Liver (tissue), 9 donors: ENCODE data around the gene CCDC88C. TPM values are rescaled to one million over a fixed set of nuclear protein-coding genes. Genes with fewer than 3 reads are reported as not detected.

ENCODE experiments used
- DNase-seq: peaks from one replicate; pipeline ENCODE4 v3.0.0-alpha.2; 2017; ENCODE audit warnings: low spot score
- H3K27ac ChIP-seq, 2 donors: one replicate each; pipeline ENCODE4 v1.7.0; 2013; ENCODE audit warnings: inconsistent platforms in 2 of 2, low read length in 2 of 2, control low read depth in 1 of 2, low read depth in 1 of 2, mild to moderate bottlenecking in 1 of 2
- H3K27me3 ChIP-seq, 4 donors: one replicate each; pipeline versions ENCODE4 v1.6.1 to v1.7.0; 2013; ENCODE audit warnings: low read length in 3 of 4, inconsistent platforms in 1 of 4, mild to moderate bottlenecking in 1 of 4, moderate library complexity in 1 of 4; ENCODE audit not compliant: control insufficient read depth in 4 of 4, insufficient read depth in 4 of 4
- H3K36me3 ChIP-seq, 4 donors: one replicate each; pipeline versions ENCODE4 v1.6.1 to v1.7.0; 2013; ENCODE audit warnings: low read length in 3 of 4, mild to moderate bottlenecking in 3 of 4, low read depth in 1 of 4, moderate library complexity in 1 of 4; ENCODE audit not compliant: control insufficient read depth in 4 of 4, insufficient read depth in 3 of 4
- H3K4me1 ChIP-seq, 4 donors: one replicate each; pipeline versions ENCODE4 v1.6.1 to v1.7.0; 2013; ENCODE audit warnings: low read length in 3 of 4, mild to moderate bottlenecking in 3 of 4, moderate library complexity in 1 of 4; ENCODE audit not compliant: control insufficient read depth in 4 of 4, insufficient read depth in 4 of 4
- H3K4me3 ChIP-seq, 3 donors: one replicate each; pipeline versions ENCODE4 v1.6.1 to v1.7.0; 2013; ENCODE audit warnings: low read length in 3 of 3, control low read depth in 1 of 3, low read depth in 1 of 3, mild to moderate bottlenecking in 1 of 3
- H3K9ac ChIP-seq, 2 donors: one replicate each; pipeline ENCODE4 v1.7.0; 2013; ENCODE audit warnings: low read length in 2 of 2, mild to moderate bottlenecking in 2 of 2, moderate library complexity in 2 of 2, control low read depth in 1 of 2, low read depth in 1 of 2
- H3K9me3 ChIP-seq, 4 donors: one replicate each; pipeline versions ENCODE4 v1.6.1 to v1.7.0; 2013; ENCODE audit warnings: low read length in 3 of 4; ENCODE audit not compliant: control insufficient read depth in 4 of 4
- EGR1 ChIP-seq, 2 donors: IDR thresholded peaks; 2 replicates each; pipeline ENCODE4 v1.6.1; 2016 to 2018; ENCODE audit warnings: antibody characterized with exemption in 2 of 2, low read depth in 2 of 2
- FOXA1 ChIP-seq: IDR thresholded peaks from 2 replicates; pipeline ENCODE4 v1.6.1; 2016; ENCODE audit warnings: antibody characterized with exemption
- FOXA2 ChIP-seq: IDR thresholded peaks from 2 replicates; pipeline ENCODE4 v1.6.1; 2016; ENCODE audit warnings: antibody characterized with exemption
- GABPA ChIP-seq, 2 donors: IDR thresholded peaks in 1 of 2; conservative IDR thresholded peaks in 1 of 2; 2 replicates each; pipeline ENCODE4 v1.6.1; 2016; ENCODE audit warnings: antibody characterized with exemption in 2 of 2, mild to moderate bottlenecking in 1 of 2, moderate library complexity in 1 of 2
- HNF4A ChIP-seq, 2 donors: conservative IDR thresholded peaks; 2 replicates each; pipeline ENCODE4 v1.6.1; 2016; ENCODE audit warnings: antibody characterized with exemption in 2 of 2, mild to moderate bottlenecking in 2 of 2
- HNF4G ChIP-seq: IDR thresholded peaks from 2 replicates; pipeline ENCODE4 v1.6.1; 2016; ENCODE audit warnings: antibody characterized with exemption
- JUND ChIP-seq, 2 donors: IDR thresholded peaks; 2 replicates each; pipeline ENCODE4 v1.6.1; 2016; ENCODE audit warnings: antibody characterized with exemption in 2 of 2
- NR2F2 ChIP-seq: IDR thresholded peaks from 2 replicates; pipeline ENCODE4 v1.6.1; 2016; ENCODE audit warnings: antibody characterized with exemption
- RAD21 ChIP-seq, 2 donors: IDR thresholded peaks; 2 replicates each; pipeline ENCODE4 v1.6.1; 2016; ENCODE audit warnings: antibody characterized with exemption in 2 of 2, mild to moderate bottlenecking in 2 of 2
- RXRA ChIP-seq, 2 donors: IDR thresholded peaks; 2 replicates each; pipeline ENCODE4 v1.6.1; 2017 to 2018; ENCODE audit warnings: antibody characterized with exemption in 2 of 2, mild to moderate bottlenecking in 1 of 2
- SP1 ChIP-seq: IDR thresholded peaks from 2 replicates; pipeline ENCODE4 v1.6.1; 2018; ENCODE audit warnings: antibody characterized with exemption, mild to moderate bottlenecking
- TAF1 ChIP-seq: conservative IDR thresholded peaks from 2 replicates; pipeline ENCODE4 v1.6.1; 2016; ENCODE audit warnings: antibody characterized with exemption, mild to moderate bottlenecking
- YY1 ChIP-seq: IDR thresholded peaks from 2 replicates; pipeline ENCODE4 v1.6.1; 2016; ENCODE audit warnings: antibody characterized with exemption, mild to moderate bottlenecking
- WGBS: extraction: QIAGEN DNeasy Blood & Tissue Kit; methylation state at CpG from one replicate; pipeline ENCODE4 v1.1.7; 2013; 5-methylcytosine and 5-hydroxymethylcytosine counted together
- polyA plus RNA-seq, 2 donors: library from polyadenylated mRNA; stranded (reverse) in 1 of 2; unstranded in 1 of 2; fragments of 200-250 nt in 1 of 2; fragments of >200 nt in 1 of 2; fragmentation: Nextera tagmentation in 1 of 2; extraction: Ambion mirVana in 1 of 2; gene quantifications; one replicate each; pipeline versions ENCODE4 v1.2.1 to v1.2.3, GENCODE V29; 2013 to 2015
- total RNA-seq, 2 donors: library from RNA; depleted of rRNA; stranded (reverse); fragments of >200 nt; gene quantifications; one replicate each; pipeline ENCODE4 v1.2.3, GENCODE V29; 2014
- TF ChIP-seq, protein P1 (sequence below): IDR thresholded peaks from 2 replicates; pipeline ENCODE4 v1.6.1; 2016; ENCODE audit warnings: antibody characterized with exemption, mild to moderate bottlenecking
- TF ChIP-seq, protein P2 (sequence below): IDR thresholded peaks from 2 replicates; pipeline ENCODE4 v1.6.1; 2016; ENCODE audit warnings: antibody characterized with exemption
- TF ChIP-seq, protein P3 (sequence below): IDR thresholded peaks from 2 replicates; pipeline ENCODE4 v1.6.1; 2016; ENCODE audit warnings: antibody characterized with exemption
- TF ChIP-seq, protein P4 (sequence below): IDR thresholded peaks from 2 replicates; pipeline ENCODE4 v1.6.1; 2016; ENCODE audit warnings: antibody characterized with exemption
- TF ChIP-seq, protein P5 (sequence below): fragments of 150-350 bp; IDR thresholded peaks from 2 replicates; pipeline ENCODE4 v1.5.1; 2017; ENCODE audit warnings: improper control_type of control experiment, low read depth, low read length; ENCODE audit not compliant: missing input control
- donor health status: healthy.
- donor health status: healthy.
- donor health status: healthy.
- donor health status: healthy.
- donor health status: healthy.

The CCDC88C gene
- total and polyA plus RNA-seq, 4 donors = 1.3 to 10.8 (median 4.0) TPM

DNA sequence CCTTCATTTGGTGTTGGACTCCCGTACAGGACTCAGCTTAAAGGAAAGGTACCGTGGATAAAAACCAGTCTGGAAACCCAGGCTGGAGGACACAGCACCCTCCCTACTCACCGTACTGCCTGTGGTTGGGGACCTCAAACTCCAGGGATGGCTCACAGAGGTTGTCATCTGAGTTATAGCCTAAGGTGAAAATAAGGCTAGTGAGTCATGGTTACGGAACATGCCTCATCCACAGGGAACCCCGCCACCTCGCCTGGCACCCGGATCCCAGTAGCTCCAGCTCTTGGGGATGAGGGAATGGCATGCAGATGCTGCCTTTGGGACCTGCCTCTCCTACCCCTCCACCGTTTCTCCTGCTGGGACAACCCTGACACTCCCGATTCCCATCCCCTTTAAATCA is 136.3 kb downstream of the CCDC88C start:
- Histone ChIP-seq H3K4me3 (no peak overlapping the region), H3K9me3 (no peaks in the 10 kb centered on the region), H3K36me3 (peaks cover 2 to 42% (median 11%) of the 10 kb centered on the region in 4 donors), H3K27me3 (no peaks in the 10 kb centered on the region), H3K9ac (no peak overlapping the region), H3K4me1 (peaks cover 0 to 3% (median 0%) of the 10 kb centered on the region in 4 donors), H3K27ac (no peak overlapping the region)
- 96% methylated on average over 9 of the region's 9 CpGs for WGBS
- no peak for DNase-seq
- TF ChIP-seq, protein P1, sequence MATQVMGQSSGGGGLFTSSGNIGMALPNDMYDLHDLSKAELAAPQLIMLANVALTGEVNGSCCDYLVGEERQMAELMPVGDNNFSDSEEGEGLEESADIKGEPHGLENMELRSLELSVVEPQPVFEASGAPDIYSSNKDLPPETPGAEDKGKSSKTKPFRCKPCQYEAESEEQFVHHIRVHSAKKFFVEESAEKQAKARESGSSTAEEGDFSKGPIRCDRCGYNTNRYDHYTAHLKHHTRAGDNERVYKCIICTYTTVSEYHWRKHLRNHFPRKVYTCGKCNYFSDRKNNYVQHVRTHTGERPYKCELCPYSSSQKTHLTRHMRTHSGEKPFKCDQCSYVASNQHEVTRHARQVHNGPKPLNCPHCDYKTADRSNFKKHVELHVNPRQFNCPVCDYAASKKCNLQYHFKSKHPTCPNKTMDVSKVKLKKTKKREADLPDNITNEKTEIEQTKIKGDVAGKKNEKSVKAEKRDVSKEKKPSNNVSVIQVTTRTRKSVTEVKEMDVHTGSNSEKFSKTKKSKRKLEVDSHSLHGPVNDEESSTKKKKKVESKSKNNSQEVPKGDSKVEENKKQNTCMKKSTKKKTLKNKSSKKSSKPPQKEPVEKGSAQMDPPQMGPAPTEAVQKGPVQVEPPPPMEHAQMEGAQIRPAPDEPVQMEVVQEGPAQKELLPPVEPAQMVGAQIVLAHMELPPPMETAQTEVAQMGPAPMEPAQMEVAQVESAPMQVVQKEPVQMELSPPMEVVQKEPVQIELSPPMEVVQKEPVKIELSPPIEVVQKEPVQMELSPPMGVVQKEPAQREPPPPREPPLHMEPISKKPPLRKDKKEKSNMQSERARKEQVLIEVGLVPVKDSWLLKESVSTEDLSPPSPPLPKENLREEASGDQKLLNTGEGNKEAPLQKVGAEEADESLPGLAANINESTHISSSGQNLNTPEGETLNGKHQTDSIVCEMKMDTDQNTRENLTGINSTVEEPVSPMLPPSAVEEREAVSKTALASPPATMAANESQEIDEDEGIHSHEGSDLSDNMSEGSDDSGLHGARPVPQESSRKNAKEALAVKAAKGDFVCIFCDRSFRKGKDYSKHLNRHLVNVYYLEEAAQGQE = no peak
- no peak for TF ChIP-seq HNF4G
- no peak for TF ChIP-seq TAF1
- no peak for TF ChIP-seq SP1
- no peak for TF ChIP-seq RAD21 (IDR thresholded peaks at IDR 0.05)
- TF ChIP-seq, protein P2, sequence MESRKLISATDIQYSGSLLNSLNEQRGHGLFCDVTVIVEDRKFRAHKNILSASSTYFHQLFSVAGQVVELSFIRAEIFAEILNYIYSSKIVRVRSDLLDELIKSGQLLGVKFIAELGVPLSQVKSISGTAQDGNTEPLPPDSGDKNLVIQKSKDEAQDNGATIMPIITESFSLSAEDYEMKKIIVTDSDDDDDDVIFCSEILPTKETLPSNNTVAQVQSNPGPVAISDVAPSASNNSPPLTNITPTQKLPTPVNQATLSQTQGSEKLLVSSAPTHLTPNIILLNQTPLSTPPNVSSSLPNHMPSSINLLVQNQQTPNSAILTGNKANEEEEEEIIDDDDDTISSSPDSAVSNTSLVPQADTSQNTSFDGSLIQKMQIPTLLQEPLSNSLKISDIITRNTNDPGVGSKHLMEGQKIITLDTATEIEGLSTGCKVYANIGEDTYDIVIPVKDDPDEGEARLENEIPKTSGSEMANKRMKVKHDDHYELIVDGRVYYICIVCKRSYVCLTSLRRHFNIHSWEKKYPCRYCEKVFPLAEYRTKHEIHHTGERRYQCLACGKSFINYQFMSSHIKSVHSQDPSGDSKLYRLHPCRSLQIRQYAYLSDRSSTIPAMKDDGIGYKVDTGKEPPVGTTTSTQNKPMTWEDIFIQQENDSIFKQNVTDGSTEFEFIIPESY = no peak
- no peak for TF ChIP-seq GABPA (IDR thresholded peaks at IDR 0.05 in 1 of 2, conservative IDR thresholded peaks at IDR 0.05 in 1 of 2)
- no peak for TF ChIP-seq YY1
- TF ChIP-seq, protein P3, sequence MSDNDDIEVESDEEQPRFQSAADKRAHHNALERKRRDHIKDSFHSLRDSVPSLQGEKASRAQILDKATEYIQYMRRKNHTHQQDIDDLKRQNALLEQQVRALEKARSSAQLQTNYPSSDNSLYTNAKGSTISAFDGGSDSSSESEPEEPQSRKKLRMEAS = no peak
- TF ChIP-seq, protein P4, sequence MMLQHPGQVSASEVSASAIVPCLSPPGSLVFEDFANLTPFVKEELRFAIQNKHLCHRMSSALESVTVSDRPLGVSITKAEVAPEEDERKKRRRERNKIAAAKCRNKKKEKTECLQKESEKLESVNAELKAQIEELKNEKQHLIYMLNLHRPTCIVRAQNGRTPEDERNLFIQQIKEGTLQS = no peak

DNA sequence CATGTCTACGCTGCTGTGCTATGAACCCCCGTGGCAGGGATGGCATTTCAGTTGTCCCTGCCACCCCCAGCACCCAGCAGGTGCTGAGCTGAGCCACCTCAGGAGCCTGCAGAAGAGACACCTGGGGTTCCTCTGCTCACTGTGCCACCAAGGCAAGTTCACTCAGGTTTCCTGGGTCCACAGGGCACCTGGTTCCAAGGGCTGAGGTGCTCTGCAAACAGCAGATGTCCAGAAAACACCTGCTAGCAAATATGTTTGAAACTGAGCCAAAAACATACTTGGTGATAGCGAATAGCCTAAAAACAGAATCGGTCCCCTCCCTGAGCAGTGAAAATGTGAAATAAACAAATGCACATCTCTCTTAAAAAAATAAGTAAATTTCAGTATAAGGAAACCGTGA is 137.5 kb downstream of the CCDC88C start:
- no peaks in the 10 kb centered on the region for H3K9me3 ChIP-seq
- H3K36me3 ChIP-seq = peaks cover 2 to 39% (median 9%) of the 10 kb centered on the region in 4 donors
- 85% methylated on average over 5 of the region's 5 CpGs for WGBS
- DNase-seq = no peak
- H3K27me3 ChIP-seq = no peaks in the 10 kb centered on the region
- H3K27ac ChIP-seq = no peak overlapping the region
- TF ChIP-seq TAF1 (no peak), HNF4G (no peak), FOXA2 (no peak), HNF4A (conservative IDR thresholded peaks at IDR 0.05) (no peak), FOXA1 (no peak), NR2F2 (no peak), RXRA (IDR thresholded peaks at IDR 0.05) (no peak), RAD21 (IDR thresholded peaks at IDR 0.05) (no peak), EGR1 (IDR thresholded peaks at IDR 0.05; ENCODE audit: low read depth in 2 of 2) (no peak), YY1 (no peak), JUND (IDR thresholded peaks at IDR 0.05) (no peak)
- TF ChIP-seq, protein P5, sequence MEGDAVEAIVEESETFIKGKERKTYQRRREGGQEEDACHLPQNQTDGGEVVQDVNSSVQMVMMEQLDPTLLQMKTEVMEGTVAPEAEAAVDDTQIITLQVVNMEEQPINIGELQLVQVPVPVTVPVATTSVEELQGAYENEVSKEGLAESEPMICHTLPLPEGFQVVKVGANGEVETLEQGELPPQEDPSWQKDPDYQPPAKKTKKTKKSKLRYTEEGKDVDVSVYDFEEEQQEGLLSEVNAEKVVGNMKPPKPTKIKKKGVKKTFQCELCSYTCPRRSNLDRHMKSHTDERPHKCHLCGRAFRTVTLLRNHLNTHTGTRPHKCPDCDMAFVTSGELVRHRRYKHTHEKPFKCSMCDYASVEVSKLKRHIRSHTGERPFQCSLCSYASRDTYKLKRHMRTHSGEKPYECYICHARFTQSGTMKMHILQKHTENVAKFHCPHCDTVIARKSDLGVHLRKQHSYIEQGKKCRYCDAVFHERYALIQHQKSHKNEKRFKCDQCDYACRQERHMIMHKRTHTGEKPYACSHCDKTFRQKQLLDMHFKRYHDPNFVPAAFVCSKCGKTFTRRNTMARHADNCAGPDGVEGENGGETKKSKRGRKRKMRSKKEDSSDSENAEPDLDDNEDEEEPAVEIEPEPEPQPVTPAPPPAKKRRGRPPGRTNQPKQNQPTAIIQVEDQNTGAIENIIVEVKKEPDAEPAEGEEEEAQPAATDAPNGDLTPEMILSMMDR = no peak
- TF ChIP-seq, protein P1 = no peak
- TF ChIP-seq, protein P3 = no peak
- H3K9ac ChIP-seq = no peak overlapping the region
- H3K4me1 ChIP-seq = peaks cover 0 to 3% (median 2%) of the 10 kb centered on the region in 4 donors
- H3K4me3 ChIP-seq = no peak overlapping the region
